ENCODE data around the gene SPTBN1.

The SPTBN1 gene

DNA sequence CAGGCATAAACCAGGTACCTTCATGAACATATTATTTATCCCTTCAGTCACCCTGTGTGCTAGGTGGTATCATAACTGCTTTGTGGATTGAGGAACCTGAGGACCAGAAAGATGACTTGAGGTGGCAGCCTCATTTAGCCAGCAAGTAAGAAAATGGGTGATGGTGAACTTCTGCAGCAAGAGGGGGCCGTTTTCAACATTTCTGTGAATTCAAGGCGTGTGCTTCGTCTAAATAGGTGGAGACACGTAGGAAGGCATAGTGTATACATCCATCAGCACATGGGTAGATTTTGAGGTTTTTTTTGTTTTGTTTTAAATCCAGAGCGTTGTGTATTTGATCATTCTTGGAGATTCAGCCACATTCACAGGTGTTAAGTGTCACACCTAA is 118.7 kb downstream of the SPTBN1 start:
- DNase-seq (ENCODE audit: low read depth, low spot score), result no peak
- H3K4me3 ChIP-seq (ENCODE audit: low read depth, low read length), result no peak overlapping the region
- in situ Hi-C loops (cut with HindIII; ENCODE audit: low sequenced_read_pairs), result no loop called here
- TF ChIP-seq, protein P1, sequence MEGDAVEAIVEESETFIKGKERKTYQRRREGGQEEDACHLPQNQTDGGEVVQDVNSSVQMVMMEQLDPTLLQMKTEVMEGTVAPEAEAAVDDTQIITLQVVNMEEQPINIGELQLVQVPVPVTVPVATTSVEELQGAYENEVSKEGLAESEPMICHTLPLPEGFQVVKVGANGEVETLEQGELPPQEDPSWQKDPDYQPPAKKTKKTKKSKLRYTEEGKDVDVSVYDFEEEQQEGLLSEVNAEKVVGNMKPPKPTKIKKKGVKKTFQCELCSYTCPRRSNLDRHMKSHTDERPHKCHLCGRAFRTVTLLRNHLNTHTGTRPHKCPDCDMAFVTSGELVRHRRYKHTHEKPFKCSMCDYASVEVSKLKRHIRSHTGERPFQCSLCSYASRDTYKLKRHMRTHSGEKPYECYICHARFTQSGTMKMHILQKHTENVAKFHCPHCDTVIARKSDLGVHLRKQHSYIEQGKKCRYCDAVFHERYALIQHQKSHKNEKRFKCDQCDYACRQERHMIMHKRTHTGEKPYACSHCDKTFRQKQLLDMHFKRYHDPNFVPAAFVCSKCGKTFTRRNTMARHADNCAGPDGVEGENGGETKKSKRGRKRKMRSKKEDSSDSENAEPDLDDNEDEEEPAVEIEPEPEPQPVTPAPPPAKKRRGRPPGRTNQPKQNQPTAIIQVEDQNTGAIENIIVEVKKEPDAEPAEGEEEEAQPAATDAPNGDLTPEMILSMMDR (IDR thresholded peaks at IDR 0.05; ENCODE audit: low read depth, low read length), result no peak

DNA sequence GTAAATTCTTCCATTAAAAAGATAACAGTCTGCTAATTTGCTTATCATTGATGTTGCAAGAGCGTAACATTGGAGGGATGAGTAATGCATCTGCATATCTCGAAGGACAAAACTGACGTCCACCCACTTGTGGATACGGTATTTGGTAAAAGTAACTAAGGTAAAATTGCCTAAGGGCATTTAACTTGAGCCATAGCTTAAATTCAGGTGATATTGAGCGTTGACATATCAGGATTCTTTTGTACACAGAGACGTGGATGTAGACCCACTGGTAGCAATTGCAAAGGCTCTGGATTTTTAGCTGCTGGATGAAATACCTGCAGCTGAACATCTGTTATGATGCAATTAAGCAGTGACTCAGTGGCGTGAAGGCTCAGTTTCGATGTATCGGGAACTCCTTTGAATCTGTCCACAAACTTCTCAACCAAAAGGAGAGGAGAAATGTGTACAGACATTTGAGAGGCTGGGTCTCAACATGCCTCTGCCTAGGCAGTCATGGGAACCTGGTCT is 119.3 kb downstream of the SPTBN1 start:
- in situ Hi-C loops (cut with HindIII; ENCODE audit: low sequenced_read_pairs), result no loop called here
- H3K4me3 ChIP-seq (ENCODE audit: low read depth, low read length), result no peak overlapping the region
- TF ChIP-seq, protein P1 (IDR thresholded peaks at IDR 0.05; ENCODE audit: low read depth, low read length), result no peak
- DNase-seq (ENCODE audit: low read depth, low spot score), result peak; percentile 60

DNA sequence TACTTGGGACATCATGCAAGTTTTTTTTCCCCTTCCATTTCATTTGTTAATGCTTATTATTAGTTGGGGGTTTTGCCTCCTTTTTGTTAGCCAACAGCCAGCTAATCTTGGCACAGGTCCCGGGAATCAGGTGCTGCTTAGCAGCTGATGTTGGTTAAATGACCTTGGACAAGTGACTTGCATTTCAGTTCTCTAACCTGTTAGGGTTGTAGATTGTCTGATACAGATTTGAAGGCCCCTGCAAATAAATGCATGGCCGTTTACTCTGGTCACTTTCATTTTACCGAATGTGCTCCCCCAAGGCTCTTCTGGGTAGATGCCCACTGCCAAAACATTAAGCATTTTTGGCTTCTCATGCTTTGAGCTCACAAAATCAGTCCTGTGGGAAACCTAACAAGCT is 120.9 kb downstream of the SPTBN1 start:
- DNase-seq (ENCODE audit: low read depth, low spot score), result no peak
- H3K4me3 ChIP-seq (ENCODE audit: low read depth, low read length), result no peak overlapping the region
- TF ChIP-seq, protein P1 (IDR thresholded peaks at IDR 0.05; ENCODE audit: low read depth, low read length), result no peak
- in situ Hi-C loops (cut with HindIII; ENCODE audit: low sequenced_read_pairs), result no loop called here

DNA sequence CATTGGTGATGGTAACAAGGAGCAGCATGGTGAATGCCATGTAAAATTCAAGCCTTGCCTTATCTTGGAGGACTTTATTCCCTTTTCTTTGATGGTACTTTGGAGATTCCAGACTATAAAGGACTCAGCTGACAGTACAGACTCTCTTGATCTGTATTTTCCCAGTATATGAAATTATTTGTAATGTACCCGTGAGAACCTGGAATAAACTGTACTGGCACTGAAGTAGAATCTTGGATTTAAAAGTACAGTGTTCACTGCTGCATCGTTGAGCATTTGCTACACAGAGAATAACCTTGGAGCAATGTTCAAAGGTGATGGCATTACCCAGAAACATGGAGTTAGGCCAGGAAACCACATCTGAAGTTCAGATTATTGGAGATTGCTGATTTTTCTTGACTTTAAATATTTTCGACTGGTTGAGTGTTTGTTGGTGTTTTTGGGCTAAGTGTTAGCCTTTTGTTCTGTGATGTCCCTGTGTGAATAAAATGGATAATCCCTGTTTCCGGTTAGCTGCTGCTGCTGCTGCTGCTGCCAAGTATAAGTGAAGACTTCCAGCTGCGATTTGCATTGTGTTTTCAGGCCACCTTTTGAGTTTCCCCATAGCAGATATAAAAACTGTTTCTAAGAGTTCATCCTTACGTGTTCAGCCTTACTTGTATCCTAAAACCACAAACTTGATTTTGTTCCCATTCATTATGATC is 122.0 kb downstream of the SPTBN1 start:
- no peak overlapping the region for H3K4me3 ChIP-seq (ENCODE audit: low read depth, low read length)
- TF ChIP-seq, protein P1 (IDR thresholded peaks at IDR 0.05; ENCODE audit: low read depth, low read length), result no peak
- no peak for DNase-seq (ENCODE audit: low read depth, low spot score)
- in situ Hi-C loops (cut with HindIII; ENCODE audit: low sequenced_read_pairs), result no loop called here

DNA sequence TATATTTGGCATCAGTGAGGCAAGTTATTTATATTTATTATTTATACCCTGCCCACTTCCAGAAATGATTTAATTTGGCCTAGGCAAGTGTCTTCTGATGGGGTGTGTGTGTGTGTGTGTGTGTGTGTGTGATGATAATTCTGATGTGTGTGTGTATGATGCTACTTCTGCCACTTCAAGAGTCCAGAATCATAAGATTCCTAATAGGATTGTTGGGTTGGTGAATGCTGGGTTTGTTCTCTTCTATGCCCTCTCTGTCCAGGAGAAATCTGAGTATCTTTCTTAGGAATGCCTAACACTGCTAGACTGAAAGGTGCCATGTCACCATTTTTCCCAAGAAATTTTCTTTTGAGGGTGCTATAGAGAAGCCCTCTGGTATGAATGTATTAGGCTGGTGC is 122.5 kb downstream of the SPTBN1 start:
- no peak overlapping the region for H3K4me3 ChIP-seq (ENCODE audit: low read depth, low read length)
- DNase-seq (ENCODE audit: low read depth, low spot score), result no peak
- in situ Hi-C loops (cut with HindIII; ENCODE audit: low sequenced_read_pairs), result no loop called here
- TF ChIP-seq, protein P1 (IDR thresholded peaks at IDR 0.05; ENCODE audit: low read depth, low read length), result no peak

DNA sequence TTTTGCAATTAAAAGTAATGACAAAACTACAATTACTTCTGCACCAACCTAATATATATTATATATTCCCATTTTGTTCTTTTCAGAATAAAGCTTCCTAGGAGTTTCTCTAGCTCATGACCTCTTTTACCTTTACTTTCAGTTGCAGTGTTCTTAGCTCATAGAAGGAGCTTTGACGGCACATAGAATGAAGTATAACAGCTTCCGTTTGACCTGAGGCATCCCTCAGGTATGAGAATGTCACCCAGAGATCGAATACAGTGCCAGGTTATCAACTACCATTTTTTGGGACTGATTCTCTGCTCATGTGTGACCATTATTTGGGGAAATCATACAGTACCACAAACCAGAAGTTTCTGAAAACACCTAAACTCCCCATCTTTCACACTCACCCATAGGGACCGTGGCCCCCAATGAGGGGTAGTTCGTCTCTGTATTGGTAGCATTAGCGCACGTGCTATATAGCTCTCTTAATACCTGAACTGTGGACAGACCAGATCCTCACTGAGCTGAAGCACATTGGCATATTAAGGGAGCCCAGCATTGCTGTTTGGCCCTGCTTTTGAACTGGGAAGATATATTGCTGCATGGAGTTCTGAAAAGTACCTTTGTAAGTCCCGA is 123.0 kb downstream of the SPTBN1 start:
- in situ Hi-C loops (cut with HindIII; ENCODE audit: low sequenced_read_pairs), result no loop called here
- TF ChIP-seq, protein P1 (IDR thresholded peaks at IDR 0.05; ENCODE audit: low read depth, low read length), result no peak
- no peak overlapping the region for H3K4me3 ChIP-seq (ENCODE audit: low read depth, low read length)
- DNase-seq (ENCODE audit: low read depth, low spot score), result no peak

Measured in astrocyte of the spinal cord (primary cell).